ENCODE data around the gene TRNP1.

The TRNP1 gene

DNA sequence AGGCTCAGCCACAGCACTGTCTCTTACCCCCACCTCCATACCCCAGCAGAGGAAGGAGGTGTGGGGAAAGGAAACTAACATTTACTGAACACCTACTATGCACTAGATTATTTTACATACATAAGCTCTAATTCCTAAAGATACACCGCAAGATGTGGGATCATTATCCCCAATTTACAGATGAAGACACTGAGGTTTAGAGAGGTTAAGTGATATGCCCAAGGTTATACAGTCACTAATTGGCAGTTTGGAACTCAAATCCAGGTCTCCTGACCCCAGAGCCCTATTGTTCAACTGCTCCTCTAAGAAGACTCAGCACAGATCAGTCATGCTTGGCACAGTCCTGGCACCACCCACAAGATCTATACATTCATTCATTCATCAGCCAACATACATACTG, 22.9 kb downstream of the TRNP1 start:
- TF ChIP-seq, protein P1, sequence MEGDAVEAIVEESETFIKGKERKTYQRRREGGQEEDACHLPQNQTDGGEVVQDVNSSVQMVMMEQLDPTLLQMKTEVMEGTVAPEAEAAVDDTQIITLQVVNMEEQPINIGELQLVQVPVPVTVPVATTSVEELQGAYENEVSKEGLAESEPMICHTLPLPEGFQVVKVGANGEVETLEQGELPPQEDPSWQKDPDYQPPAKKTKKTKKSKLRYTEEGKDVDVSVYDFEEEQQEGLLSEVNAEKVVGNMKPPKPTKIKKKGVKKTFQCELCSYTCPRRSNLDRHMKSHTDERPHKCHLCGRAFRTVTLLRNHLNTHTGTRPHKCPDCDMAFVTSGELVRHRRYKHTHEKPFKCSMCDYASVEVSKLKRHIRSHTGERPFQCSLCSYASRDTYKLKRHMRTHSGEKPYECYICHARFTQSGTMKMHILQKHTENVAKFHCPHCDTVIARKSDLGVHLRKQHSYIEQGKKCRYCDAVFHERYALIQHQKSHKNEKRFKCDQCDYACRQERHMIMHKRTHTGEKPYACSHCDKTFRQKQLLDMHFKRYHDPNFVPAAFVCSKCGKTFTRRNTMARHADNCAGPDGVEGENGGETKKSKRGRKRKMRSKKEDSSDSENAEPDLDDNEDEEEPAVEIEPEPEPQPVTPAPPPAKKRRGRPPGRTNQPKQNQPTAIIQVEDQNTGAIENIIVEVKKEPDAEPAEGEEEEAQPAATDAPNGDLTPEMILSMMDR (IDR thresholded peaks at IDR 0.05; ENCODE audit: low read length, missing control alignments) = no peak
- DNase-seq (ENCODE audit: low read depth) = no peak
- no peak overlapping the region for H3K4me3 ChIP-seq (replicated peaks; ENCODE audit: low read depth, low read length)

DNA sequence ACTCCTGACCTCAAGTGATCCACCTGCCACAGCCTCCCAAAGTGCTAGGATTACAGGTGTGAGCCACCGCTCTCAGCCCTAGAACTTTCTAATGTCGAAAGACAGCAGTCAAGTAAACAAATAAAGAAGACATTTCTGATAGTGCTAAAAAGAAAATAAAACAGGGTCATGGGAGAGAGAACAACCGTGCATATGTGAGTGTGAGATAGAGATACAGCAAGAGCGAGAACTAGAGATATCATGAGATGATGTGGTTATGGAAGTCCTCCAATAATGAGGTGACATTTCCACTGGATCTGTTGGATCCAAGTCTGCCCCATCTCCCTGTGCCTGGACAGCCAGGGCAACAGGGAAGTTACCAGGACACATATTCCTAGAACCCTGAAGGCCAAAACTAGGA, 23.7 kb downstream of the TRNP1 start:
- no peak for DNase-seq (ENCODE audit: low read depth)
- no peak overlapping the region for H3K4me3 ChIP-seq (replicated peaks; ENCODE audit: low read depth, low read length)
- TF ChIP-seq, protein P1 (IDR thresholded peaks at IDR 0.05; ENCODE audit: low read length, missing control alignments) = no peak

DNA sequence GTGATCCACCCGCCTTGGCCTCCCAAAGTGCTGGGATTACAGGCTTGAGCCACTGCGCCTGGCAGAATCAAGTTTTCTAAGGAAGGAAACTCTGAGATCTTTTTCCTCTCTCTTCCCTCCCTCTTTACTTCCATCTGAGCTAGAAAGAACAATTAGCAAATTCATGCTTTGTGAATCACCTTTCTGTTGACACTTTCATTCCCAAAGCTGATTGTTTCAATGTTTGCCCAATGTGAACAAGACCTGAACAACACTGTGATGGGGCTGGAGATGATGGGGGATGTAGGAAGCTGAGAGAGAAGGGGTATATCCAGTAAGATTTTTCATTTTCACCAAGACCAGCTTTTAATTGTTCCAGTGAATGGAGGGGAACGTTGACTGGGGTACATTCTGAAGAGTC, 24.8 kb downstream of the TRNP1 start:
- no peak overlapping the region for H3K4me3 ChIP-seq (replicated peaks; ENCODE audit: low read depth, low read length)
- TF ChIP-seq, protein P1 (IDR thresholded peaks at IDR 0.05; ENCODE audit: low read length, missing control alignments) = no peak
- DNase-seq (ENCODE audit: low read depth) = no peak

DNA sequence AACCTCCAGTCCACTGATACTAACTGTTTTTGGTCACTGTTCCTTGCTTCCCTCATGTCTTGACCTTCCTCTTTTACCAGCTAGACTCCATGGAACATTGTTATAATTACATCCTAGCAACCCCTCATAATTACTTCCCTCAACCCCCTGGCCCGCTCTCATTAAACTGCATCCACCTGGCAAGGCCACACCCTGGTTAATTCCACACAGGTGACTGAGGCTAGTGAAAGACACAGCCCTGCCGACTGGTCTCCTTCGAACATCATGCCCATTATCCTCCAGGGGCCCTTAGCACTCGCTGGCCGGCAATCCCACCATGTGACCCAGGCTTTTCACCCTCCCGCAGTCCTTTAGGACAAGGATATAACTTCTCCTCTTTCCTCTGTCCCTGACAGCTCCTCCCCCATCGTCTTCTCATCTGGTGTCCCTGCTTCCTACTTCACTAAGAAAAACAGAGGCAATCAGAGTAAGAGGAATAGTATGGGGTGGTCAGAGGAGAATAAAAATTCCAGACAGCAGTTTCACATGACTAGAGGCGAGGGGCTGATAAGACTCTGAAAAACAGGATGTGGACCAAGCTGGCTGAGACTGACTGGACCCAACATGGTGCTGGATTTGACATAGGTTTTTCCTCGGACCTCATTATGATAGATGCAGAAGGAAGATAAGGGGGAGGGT, 28.0 kb downstream of the TRNP1 start:
- DNase-seq (ENCODE audit: low read depth) = peak; percentile 58
- TF ChIP-seq, protein P1 (IDR thresholded peaks at IDR 0.05; ENCODE audit: low read length, missing control alignments) = no peak
- H3K4me3 ChIP-seq (replicated peaks; ENCODE audit: low read depth, low read length) = no peak overlapping the region

DNA sequence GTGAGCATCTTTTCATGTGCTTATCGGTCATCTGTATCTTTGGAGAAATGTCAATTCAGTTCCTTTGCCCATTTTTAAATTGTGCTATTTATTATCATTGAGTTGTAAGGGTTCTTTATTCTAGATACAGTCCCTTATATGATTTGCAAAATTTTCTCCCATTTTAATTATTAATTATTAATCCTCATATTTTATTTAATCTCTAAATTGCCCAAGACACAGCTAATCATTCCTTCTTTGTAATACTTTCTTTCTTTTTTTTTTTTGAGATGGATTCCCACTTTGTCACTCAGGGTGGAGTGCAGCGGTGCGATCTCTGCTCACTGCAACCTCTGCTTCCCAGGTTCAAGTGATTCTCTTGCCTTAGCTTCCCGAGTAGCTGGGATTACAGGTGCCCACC, 32.2 kb downstream of the TRNP1 start:
- H3K4me3 ChIP-seq (replicated peaks; ENCODE audit: low read depth, low read length) = no peak overlapping the region
- TF ChIP-seq, protein P1 (IDR thresholded peaks at IDR 0.05; ENCODE audit: low read length, missing control alignments) = no peak
- DNase-seq (ENCODE audit: low read depth) = no peak

DNA sequence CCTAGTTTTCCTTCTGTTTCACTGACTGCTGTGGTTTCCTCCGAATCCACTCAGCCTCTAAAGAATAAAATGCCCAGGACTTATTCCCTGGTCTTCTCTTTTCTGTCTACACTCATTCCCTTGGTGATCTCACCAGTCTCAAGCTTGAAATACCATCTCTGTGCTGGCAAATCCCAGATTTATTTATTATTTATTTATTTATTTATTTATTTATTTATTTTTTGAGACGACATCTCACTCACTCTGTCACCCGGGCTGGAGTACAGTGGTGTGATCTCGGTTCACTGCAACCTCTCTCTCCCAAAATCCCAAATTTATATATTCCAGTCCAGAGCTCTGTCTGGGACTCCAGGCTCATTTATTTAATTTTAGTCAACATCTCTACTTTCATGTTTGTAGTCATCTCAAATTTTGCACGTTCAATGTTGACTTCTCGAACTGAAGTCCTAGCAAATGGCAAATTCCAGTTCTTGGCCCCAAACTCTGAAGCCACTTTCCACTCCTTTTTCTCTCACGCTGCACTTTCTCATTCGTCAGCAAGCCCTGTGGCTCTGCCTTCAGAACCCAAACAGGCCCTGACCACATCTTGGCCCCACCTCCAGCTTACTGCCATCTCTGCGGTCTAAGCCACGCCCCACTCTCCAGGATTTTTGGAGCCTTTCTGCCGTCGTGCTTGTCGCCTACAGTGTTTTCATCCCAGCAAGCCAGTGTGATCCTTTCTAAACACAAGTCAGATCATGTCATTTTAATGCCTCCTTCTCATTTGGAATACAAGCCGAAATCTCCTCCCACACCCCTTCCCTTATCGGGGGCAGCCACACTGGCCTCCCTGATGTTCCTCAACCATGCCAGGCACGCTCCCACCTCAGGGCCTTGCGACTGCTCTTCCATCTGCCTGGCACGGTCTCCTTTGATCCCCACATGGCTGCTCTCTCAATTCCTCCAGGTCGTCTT, 33.4 kb downstream of the TRNP1 start:
- DNase-seq (ENCODE audit: low read depth) = peak; percentile 73
- TF ChIP-seq, protein P1 (IDR thresholded peaks at IDR 0.05; ENCODE audit: low read length, missing control alignments) = no peak

More for the DNA sequence above, 33.4 kb downstream of the TRNP1 start:
- H3K4me3 ChIP-seq (replicated peaks; ENCODE audit: low read depth, low read length) = no peak overlapping the region
